ENCODE results near the gene BCL2L12.
A peak's percentile ranks its signal among the peaks of the same experiment; 100 is the strongest.

The BCL2L12 gene

DNA sequence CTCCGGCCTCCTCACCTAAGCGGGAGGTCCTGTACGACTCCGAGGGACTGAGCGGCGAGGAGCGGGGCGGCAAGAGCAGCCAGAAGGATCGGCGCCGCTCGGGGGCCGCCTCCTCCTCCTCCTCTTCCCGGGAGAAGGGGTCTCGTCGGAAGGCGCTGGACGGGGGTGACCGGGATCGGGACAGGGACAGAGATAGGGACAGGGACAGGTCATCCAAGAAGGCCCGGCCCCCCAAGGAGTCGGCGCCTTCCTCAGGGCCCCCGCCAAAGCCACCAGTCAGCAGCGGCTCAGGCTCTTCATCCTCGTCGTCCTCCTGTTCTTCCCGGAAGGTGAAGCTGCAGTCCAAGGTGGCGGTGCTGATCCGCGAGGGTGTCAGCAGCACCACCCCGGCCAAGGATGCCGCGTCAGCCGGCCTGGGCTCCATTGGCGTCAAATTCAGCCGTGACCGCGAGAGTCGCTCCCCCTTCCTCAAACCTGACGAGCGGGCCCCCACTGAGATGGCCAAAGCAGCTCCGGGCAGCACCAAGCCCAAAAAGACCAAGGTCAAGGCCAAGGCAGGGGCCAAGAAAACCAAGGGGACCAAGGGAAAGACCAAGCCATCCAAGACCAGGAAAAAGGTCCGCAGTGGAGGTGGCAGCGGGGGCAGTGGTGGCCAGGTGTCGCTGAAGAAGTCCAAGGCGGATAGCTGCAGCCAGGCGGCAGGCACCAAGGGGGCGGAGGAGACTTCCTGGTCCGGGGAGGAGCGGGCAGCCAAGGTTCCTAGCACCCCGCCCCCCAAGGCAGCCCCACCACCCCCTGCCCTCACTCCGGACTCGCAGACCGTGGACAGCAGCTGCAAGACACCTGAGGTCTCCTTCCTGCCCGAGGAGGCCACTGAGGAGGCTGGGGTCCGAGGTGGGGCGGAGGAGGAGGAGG lies 12.9 kb upstream of the BCL2L12 start:
- TF ChIP-seq ZNF274 (IDR thresholded peaks at IDR 0.05; ENCODE audit: low read depth, low read length), result no peak
- no peak overlapping the region for H3K4me3 ChIP-seq (ENCODE audit: low read length)

DNA sequence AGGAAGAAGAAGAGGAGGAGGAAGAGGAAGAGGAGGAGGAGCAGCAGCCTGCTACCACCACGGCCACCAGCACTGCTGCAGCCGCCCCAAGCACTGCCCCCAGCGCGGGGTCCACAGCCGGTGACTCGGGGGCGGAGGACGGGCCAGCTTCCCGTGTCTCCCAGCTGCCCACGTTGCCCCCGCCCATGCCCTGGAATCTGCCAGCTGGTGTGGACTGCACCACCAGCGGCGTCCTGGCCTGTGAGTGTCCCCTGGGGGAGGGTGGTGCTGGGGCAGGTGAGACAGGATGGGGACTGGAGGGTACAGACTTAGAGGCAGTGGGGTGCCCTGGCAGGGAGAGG lies 12.3 kb upstream of the BCL2L12 start:
- no peak for TF ChIP-seq ZNF274 (IDR thresholded peaks at IDR 0.05; ENCODE audit: low read depth, low read length)
- H3K4me3 ChIP-seq (ENCODE audit: low read length), result no peak overlapping the region

DNA sequence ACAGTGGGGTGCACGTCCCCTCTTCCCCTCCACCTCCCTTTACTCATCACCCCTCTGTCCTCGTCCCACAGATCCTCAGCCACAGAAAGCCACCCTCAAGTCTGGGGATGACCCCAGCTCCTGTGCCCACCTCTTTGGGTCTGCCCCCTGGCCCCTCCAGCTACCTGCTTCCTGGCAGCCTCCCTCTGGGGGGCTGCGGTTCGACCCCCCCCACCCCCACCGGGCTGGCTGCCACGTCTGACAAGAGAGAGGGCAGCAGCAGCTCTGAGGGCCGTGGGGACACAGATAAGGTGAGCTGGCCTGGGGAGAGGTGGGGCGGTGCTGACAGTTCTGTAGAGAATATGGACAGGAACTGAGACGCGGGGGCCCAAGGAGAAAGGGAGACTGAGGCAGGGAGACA lies 11.2 kb upstream of the BCL2L12 start:
- no peak for TF ChIP-seq ZNF274 (IDR thresholded peaks at IDR 0.05; ENCODE audit: low read depth, low read length)
- no peak overlapping the region for H3K4me3 ChIP-seq (ENCODE audit: low read length)

DNA sequence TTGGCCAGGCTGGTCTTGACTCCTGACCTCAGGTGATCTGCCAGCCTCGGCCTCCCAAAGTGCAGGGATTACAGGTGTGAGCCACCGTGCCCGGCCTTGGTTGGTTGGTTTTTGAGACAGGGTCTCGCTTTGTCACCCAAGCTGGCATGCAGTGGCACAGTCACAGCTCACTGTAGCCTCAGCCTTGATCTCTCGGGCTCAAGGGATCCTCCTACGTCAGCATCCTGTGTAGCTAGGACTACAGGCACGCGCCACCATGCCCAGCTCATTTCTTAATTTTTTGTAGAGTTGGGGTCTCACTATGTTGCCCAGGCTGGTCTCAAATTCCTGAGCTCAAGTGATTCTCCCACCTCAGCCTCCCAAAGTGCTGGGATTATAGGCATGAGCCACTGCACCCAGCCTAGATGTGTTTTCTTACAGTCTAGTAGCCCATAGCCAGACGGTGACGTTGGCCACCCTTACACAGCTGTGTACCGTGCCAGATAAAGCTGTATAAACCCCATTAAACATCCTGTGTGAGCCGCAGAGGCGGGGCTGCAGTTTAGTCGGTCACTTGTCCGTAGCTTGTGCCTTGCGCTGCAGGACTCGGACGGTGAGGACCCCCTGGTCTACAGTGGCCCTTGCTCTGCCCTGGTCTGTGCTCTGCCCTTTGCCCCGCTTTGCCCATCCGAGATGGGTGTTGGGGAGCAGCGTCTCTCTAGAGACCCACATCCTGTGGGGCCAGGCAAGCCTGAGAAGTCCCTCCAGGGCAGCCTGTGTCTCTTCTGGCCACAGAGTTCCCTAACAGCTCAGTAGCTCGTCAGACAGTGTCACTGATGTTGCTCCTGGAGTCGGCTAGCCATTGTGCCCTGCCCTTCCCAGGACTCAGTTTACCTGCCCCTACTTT lies 9.9 kb upstream of the BCL2L12 start:
- no peak for TF ChIP-seq ZNF274 (IDR thresholded peaks at IDR 0.05; ENCODE audit: low read depth, low read length)
- H3K4me3 ChIP-seq (ENCODE audit: low read length), result no peak overlapping the region

DNA sequence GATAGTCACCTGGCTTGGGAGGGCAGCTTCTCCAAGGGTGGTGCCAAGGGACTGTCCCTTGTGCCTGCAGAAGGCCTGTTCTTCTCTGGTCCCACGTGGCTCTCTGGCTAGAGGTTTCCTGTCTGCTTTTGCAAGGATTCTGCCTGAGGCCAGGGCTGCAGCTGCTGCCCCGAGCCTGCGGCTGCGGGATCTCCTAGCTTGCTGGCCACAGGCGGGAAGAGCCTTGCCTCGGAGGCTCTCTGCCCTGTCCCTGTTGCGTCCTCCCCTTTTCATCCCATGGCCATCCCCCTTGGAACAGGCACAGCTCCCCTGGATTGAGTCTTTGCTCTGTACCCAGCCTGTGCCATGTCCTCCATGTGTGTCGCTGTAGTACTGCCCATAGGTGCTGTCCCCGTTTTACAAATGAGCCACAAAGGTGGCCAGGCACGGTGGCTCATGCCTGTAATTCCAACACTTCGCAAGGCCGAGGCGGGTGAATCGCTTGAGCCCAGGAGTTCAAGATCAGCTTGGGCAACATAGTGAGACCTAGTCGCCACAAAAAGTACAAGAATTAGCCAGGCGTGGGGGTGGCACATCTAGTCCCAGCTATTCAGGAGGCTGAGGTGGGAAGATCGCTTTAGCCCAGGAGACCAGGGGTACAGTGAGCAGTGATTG lies 9.2 kb upstream of the BCL2L12 start:
- TF ChIP-seq ZNF274 (IDR thresholded peaks at IDR 0.05; ENCODE audit: low read depth, low read length), result no peak
- no peak overlapping the region for H3K4me3 ChIP-seq (ENCODE audit: low read length)

DNA sequence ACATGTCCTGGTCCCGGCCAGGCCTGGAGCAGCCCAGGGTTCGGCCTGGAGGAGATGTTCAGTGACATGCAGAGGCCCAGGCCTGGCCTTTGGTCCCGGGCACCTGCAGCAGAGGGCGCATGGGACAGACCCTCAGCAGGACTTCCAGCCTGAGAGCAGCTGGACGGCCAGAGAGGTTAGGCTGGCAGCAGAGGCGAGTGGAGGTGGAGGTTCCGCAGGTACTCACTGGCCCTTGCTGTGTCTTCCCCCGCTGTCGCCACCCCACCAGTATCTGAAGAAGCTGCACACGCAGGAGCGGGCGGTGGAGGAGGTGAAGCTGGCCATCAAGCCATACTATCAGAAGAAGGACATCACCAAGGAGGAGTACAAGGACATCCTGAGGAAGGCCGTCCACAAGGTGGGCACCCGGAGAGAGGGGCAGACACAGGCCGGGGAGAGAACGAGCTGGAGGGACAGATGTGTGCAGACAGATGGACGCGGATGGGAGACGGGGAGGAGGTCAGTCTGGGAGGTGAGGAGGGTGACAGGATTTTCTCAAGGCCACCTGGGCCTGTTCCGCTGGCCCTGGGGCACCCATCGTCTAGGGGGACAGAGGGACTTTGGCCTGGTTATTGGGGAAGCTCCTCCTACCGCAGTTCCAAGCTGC lies 8.1 kb upstream of the BCL2L12 start:
- H3K4me3 ChIP-seq (ENCODE audit: low read length), result no peak overlapping the region
- TF ChIP-seq ZNF274 (IDR thresholded peaks at IDR 0.05; ENCODE audit: low read depth, low read length), result no peak

DNA sequence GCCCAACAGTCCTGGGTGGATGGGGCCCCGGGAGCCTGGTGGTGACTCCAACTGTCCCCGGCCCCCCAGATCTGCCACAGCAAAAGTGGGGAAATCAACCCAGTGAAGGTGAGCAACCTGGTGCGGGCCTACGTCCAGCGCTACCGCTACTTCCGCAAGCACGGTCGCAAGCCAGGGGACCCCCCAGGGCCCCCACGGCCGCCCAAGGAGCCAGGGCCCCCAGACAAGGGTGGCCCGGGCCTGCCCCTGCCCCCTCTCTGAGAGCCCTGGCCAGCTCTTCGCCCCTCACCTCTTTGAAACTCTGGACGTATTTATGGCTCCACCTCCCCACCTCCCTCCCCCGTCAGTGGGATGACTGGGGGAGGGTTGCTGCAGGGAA lies 7.6 kb upstream of the BCL2L12 start:
- no peak overlapping the region for H3K4me3 ChIP-seq (ENCODE audit: low read length)
- TF ChIP-seq ZNF274 (IDR thresholded peaks at IDR 0.05; ENCODE audit: low read depth, low read length), result no peak

DNA sequence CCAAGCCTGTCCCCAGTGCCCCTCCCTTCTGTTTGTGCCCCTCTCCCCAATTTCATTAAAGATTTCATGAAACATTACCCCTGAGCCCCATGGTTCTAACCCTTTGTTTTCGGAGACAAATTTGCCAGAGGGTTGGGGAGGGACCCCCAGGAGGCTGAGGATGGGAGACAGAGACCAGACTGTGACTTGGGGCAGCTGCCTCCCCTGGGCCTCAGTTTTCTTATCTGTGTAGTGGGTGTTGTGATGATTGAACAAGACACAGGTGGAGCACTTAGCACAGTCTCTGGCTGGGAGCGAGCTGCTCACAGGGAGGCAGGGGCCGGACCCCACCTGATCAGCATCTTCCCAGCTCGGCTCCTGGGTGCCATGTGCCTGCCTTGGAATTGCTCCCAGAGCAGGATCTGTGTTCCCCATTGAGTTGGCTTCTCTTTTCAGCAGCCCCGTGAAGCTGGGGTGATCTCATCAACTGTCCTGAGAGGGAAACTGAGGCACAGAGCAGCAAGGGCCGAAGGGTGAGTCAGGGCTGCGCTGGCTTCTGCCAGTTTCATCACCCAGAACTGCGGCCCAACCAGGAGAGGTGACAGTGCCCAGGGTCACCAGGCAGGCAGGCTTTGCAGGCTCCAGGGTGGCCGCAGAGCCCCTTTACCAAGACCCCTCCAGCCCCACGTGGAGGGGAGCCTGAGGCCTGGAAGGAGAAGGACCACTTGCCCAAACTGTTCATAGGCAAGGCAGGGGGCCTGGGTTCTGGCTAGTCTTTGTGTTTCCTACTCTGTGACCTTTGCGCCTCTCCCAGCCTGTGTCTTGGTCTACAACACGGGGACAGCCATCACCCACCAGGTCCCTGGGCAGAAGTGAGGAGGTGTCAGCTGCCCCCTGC lies 6.9 kb upstream of the BCL2L12 start:
- no peak for TF ChIP-seq ZNF274 (IDR thresholded peaks at IDR 0.05; ENCODE audit: low read depth, low read length)

DNA sequence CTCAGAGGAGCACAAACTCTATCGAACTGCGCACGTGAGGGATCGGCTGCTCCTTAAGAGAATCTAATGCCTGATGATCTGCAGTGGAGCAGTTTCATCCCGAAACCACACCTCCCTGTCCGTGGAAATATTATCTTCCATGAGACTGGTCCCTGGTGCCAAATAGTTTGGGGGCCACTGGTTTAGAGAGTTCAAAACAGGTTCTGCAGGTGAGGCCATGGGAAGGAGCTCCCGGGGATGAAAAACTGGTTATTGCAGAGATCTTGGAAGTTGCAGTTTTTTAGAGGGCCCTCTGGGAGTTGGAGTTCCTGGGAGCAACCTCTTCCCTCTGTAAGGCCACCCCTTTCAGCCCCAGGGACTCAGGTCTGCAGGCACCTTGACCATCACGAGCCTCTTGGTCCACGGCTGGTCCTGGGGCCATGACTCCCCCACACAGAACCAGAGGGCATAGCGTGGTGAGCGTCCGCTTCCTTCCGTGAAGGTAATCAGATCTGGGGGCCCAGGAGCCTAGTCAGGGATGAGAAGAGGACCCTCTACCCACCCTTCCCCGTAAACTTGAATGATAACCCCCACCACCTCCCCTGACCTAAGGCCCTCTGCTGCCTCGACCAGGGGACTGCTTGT lies 5.3 kb upstream of the BCL2L12 start:
- no peak overlapping the region for H3K4me3 ChIP-seq (ENCODE audit: low read length)
- TF ChIP-seq ZNF274 (IDR thresholded peaks at IDR 0.05; ENCODE audit: low read depth, low read length), result no peak

More for the DNA sequence above, 6.9 kb upstream of the BCL2L12 start:
- no peak overlapping the region for H3K4me3 ChIP-seq (ENCODE audit: low read length)

DNA sequence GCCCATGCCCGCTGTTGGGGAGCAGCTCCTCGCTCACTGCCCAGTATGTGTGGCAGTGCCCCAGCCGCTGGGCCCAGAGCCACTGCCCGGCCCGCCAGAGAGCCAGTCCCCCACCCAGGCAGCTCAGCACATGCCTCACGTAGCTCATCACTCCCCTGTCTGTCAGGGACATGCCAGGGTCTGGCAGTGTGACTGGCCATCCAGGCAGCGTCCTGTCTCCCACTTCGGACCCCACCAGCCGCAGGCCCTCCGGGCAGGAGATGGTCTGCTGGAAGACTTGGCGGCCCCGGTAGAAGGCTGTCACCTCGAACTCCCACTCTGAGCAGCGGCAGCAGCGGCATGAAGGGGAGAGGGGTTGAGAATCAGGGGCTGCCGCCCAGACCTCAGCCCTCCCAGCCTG lies 3.7 kb upstream of the BCL2L12 start:
- no peak overlapping the region for H3K4me3 ChIP-seq (ENCODE audit: low read length)
- no peak for TF ChIP-seq ZNF274 (IDR thresholded peaks at IDR 0.05; ENCODE audit: low read depth, low read length)

DNA sequence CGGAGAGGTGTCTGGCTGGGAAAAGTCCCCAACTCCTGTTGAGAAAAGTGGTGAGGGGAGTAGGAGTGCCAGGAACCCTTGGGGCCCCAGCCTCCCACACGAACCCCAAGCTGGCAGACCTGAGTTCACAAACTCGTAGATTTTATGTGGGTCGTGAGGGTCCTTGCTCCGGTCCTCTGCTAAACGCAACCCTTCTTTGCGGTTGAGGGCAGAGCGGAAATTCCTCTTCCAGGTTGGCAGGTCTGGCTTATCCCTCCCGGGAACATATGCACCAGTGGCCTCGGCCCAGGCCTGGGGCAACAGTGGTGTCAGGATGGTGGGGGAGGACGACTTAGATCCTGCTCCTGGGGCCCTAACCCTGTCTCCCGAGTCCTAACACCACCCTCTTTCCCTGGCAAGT lies 2.5 kb upstream of the BCL2L12 start:
- TF ChIP-seq ZNF274 (IDR thresholded peaks at IDR 0.05; ENCODE audit: low read depth, low read length), result no peak
- H3K4me3 ChIP-seq (ENCODE audit: low read length), result no peak overlapping the region; the same call in 1 of the 2 replicates

DNA sequence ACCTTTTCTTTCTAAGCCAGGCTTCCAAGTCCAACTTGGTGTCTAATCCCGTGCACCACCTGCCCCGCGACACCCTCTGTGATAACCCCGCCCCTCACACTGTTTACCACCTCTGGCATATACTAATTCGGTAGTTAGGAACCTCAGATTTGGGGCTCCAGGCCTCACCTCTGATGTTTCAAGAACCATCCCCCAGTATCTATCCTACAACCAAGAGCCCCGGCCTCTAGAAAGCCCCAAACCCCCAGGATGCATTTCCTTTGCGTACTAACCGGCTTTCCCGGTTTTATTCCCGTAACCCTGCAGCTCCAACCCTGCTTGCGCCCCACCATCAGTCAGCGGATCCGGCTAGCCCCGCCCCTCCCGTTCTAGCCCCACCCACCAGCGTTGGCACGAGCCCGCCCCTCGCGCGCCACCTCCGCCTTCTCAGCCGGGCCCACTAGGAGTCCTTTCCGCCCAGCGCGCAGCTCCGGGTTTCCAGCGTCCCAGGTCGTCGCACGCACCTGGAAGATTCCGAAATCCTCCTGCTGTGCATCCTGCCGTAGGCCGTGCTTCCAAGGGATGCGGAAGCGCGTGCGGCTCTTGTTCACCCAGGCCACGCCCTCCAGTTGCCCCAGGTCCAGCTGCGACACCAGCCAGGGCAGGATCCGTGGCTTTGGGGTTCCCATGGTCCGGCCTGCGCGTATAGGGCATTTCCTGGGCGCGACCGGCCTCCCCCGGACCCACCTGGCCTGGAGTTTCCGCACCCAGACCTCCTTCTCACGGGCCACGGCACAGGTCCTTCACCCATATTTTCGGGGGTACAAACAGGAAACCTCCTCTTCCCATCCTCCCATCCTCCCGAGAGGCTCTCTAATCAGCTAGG lies 1.3 kb upstream of the BCL2L12 start:
- no peak for TF ChIP-seq ZNF274 (IDR thresholded peaks at IDR 0.05; ENCODE audit: low read depth, low read length)

More for the DNA sequence above, 1.3 kb upstream of the BCL2L12 start:
- H3K4me3 ChIP-seq (ENCODE audit: low read length), result peak overlapping the region; percentile 87
